Fibroblast of skin of left quadriceps (primary cell): ENCODE data around the gene GGA1.
"Not testable (repeated sequence)": the region's sequence is repeated elsewhere in the genome, so short reads cannot be mapped to it uniquely, and the experiment has no call there.

ENCODE experiments used
- DNase-seq, 2 experiments: peaks; one replicate each; pipeline ENCODE4 v3.0.0-alpha.2; 2013; ENCODE audit warnings: low read depth in 2 of 2

GGA1 gene

DNA sequence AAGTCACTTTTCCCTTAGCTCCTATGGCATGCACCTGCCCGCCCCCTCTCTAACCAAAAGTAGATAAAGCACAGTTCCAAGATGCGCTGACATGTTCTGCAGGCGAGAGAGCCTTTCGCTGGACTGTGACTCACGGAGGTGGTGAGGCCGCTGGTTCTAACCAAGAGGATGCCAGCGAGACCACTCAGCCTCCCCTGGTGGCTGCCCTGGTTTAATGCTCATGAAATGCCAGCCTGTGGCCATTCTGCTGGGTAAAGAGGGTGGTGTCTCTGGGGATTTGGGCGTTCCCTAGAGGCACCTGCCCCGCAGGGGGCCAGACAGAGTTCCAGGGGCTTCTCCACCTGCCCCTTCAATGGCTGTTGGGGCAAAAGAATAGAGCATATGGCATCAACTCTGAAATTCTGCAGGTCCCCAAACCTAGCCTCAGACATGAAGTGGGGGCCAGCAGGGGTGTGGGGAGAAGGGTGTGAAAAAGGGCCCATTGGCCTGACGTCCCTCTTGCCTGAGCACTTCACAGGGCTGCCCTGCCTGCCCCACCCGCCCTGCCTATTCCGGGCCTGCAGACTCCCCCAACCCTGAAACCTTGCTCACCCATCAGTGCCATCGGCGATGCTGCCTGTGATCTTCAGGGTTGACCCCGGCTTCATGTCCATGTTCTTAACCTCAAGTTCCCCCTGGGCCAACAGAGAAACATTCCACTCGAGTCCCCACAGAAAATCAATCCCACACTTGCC lies 37.2 kb upstream of the GGA1 start:
- no peak for DNase-seq

DNA sequence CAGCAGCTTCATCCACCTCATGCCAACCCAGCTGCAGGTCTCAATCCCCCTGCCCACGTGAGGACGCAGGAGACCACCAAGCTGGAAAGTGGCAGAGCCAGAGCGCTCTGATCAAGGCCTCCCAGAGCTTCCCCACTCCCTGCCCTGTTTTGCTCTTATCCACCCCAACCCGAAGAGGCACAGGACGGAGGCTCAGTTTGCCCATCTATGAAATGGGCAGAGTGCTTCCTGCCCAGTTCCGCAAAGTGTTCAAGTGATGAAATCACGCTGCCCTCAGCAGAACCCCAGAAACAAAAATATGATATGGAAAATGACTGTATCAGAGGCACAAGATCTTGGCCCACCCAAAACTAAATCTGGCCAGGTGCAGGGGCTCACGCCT lies 36.7 kb upstream of the GGA1 start:
- no peak for DNase-seq

DNA sequence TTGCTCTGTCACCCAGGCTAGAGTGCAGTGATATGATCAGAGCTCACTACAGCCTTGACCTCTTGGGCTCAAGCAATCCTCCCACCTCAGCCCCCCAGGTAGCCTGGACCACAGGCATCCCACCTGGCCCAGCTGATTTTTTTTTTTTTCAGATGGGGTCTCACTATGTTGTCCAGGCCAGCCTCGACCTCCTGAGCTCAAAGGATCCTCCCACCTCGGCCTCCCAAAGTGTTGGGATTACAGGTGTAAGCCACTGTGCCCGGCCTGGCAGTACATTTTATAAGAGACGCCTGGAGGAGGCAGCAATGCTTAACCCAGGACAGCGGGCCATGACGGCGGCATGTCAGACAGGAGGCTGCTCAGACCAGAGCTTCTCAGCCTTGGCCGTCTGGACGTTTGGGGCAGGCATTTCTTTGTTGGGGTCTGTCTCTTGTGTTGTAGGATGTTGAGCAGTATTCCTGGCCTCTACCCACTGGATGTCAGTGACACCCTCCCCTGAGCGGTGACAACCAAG lies 33.1 kb upstream of the GGA1 start:
- DNase-seq: no peak

DNA sequence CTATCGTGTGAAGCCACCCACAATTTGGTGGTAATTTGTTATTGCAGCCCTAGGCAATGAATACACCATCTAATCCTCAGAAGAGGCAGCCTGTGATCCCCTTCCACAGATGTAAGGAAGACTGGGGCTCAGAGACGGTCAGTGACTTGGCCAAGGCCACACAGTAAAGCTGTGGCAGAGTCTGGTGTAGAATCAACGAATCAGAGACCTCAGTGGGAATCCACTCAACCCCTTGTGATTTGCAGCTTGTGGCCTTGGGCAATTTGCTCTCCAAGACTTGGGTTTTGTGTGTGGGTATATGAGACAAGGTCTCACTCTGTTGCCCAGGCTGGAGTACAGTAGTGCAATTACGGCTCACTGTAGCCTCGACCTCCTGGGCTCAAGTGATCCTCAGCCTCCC lies 30.6 kb upstream of the GGA1 start:
- no peak for DNase-seq

DNA sequence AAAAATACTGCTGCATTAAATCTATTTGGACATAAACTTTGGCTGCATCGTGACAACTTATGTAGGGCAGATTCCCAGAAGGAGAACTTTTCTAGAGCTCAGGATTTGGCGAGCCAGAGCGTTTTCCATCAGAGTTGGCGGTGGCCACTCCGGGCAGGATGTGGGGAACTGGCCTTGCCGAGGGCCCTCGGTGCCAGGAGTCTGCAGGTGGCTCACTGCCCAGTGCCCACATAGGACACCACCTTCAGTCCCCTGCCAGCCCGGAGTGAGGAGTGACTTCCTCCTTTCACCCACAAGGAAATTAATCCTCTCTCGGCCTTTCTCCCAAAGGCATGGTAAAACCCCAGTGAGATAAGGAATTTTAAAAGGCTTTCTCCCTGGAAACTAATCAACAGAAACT lies 27.1 kb upstream of the GGA1 start:
- no peak for DNase-seq

DNA sequence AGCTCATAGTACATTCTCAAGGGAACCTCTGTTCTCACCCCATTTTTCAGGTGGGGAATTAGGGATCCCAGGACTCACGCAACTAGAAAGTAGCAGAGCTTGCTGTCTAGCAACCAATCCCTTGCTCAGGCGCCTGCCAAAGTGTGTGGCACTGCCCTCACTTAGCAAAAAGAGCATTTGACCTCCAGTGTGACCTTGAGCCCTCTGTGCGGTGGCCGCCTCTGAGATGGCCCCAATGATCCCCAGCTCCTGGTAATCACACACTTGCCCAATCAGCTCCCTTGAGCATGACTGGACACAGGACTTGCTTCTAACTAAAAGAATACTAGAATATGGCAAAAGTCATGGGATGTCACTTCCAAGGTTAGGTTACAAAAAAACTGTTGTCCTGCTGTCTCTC lies 26.1 kb upstream of the GGA1 start:
- no peak for DNase-seq

DNA sequence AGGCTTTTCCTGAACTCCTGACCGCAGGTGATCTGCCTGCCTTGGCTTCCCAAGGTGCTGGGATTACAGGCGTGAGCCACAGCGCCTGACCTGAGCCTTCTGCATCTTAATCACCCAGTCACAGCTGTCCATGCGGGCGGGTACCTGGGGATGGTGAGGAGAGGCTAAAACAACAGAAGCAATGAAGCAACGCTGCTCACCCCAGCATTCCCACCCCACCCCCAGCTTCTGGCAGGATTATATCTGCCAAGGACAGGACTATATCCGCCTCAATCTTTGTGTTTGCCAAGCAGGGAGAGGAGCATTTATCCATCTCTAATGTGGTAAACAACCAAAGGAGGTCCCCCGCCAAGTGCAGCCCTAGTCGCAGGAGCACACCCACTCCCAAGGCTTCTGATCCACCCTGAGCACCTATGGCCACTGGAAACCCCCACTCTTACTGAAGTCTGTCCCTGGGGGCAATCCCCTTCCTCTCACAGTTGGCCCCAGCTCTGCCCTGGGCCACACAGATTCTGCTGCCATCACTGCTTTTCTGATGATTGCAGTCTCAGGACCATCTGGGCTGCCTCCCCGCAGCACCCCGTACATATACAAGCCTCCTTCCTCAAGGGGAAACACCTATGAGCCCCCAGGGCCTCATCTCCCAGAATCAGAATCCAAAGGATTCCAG lies 20.0 kb upstream of the GGA1 start:
- DNase-seq: no peak

DNA sequence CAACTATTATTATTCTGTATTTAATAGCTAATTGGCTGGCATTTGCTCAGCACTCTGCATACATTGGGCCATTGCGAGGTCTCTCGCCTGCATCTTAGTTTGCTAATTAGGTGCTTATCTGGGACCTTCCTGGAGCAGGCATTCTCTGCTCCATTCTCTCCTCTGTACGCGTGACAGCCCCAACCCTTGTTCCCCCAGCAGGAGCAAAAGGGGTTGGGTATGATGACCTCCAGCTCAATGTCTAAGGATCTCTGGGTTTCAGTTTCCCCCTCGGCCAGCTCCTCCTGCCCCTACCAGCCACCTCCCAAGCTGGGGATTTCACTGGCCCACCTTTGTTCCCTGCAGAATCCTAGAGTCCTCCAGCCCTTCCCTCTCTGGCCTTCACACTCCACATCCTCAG lies 19.0 kb upstream of the GGA1 start:
- no peak for DNase-seq

DNA sequence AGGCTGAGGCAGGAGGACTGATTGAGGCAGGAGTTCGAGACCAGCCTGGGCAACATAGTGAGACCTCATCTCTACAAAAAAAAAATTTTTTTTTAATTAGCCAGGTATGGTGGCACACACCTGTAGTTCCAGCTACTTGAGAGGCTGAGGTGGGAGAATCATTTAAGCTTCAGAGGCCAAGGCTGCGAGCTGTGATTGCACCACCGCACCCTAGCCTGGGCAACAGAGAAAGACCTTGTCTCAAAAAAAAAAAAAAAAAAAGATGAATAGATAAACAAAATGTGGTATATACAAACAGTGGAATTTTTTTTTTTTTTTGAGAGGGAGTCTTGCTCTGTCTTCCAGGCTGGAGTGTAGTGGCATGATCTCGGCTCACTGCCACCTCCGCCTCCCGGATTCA lies 17.6 kb upstream of the GGA1 start:
- not testable (repeated sequence) for DNase-seq

DNA sequence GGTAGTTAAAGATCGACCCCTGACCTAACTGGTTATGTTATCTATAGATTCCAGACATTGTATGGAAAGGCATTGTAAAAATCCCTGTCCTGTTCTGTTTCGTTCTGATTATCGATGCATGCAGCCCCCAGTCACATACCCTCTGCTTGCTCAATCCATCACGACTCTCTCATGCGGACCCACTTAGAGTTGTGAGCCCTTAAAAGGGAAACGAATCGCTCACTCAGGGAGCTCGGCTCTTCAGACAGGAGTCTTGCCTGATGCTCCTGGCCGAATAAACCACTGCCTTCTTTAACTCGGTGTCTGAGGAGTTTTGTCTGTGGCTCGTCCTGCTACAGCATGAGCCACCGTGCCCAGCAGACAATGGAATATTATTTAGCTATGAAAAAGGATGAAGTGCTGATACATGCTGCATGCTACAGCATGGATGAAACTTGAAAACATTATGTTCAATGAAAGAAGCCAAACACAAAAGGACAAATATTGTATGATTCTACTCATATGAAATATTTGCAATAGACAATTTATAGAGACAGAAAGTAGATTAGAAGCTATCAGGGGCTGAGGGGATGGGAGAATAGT lies 16.7 kb upstream of the GGA1 start:
- no peak for DNase-seq

DNA sequence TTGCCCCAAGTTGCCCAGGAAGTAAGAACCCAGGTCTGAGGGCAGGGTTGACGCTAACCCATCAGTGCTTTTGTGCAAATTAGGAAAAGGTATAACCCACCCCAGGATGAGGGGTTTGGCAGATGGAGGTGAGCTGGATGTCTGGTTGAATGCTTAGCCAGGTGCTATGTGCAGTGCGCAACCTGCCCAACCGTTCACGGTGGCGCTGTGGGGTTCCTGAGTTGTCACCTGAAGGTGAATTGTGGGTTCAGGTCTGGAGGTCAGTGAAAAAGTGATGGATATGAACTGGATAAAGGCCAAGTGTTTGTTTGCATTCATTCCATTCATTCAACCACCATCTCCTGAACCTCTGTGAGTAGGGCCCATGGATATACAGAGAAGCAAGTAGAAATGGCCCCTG lies 14.4 kb upstream of the GGA1 start:
- no peak for DNase-seq

DNA sequence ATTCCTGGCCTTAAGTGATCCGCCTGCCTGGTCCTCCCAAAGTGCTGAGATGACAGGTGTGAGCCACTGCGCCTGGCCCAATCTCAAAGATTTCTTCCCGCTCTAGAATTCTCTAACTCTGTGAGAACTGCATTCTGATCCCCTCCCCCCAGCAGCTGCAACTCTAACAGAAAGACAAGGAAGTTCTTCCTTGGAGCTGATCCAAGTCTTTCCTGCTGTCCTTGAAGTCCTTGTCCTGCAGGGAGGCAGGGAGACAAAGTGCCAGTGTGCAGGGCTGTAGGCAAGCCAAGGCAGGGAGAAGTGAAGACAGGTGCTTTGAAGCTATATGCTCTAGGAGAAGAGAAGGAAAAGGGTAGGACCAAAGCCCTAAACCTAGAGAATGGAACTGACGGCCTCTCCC lies 9.5 kb upstream of the GGA1 start:
- DNase-seq: no peak

DNA sequence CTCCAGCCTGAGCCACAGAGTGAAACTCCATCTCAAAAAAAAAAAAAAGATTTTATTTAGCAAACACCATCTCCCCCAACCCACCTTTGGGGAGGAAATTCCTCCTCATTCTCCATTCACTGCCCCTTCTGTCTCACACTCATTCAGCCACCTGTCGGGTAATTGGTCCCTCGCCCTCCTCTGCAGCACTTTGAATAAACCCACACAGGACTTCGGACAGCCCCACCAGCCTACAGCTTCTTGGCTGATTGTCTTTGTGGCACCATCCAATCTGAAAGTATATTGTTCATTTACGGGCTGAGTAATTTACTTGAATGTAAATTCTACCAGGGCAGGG lies 7.5 kb upstream of the GGA1 start:
- DNase-seq: no peak

DNA sequence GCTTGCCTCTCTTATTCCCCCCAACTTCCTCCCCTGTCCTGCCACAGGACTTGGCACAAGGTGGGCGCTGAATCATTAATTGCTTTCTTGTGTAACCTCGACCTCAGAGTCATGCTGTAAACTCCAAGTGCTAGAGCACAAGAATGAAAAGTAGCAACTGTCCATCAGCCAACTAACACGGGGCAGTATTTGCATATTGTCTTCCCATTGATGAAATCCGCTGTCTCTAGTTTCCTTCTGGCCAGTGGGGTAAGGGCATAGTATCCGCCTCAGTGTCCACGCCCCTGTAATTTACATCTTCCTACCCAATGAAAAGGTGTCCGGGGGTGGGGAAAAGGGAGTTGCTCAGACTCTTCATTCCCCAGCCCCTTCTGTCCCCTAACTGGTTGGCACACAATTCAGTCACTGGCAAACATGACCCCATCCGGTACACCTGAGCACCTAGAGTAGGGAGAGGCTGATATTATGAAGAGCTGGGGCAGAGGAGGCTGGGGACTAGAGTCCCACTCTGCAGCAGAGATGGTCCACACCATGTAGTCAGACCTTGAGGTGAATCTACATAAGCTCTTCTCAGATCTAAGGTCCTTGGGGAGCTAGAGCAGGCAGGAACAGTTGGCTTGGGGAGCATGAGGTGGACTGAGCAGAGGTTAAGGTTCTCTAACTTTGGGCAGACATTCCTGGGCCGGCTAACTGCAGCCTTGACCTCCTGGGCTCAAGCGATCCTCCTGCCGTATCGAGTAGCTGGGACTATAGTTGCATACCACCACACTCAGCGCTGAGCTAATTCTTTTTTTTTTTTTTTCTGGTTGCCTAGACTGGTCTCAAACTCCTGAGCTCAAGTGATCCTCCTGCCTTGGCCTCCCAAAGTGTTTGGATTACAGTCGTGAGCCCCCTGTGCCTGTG lies 6.8 kb upstream of the GGA1 start:
- DNase-seq: no peak

DNA sequence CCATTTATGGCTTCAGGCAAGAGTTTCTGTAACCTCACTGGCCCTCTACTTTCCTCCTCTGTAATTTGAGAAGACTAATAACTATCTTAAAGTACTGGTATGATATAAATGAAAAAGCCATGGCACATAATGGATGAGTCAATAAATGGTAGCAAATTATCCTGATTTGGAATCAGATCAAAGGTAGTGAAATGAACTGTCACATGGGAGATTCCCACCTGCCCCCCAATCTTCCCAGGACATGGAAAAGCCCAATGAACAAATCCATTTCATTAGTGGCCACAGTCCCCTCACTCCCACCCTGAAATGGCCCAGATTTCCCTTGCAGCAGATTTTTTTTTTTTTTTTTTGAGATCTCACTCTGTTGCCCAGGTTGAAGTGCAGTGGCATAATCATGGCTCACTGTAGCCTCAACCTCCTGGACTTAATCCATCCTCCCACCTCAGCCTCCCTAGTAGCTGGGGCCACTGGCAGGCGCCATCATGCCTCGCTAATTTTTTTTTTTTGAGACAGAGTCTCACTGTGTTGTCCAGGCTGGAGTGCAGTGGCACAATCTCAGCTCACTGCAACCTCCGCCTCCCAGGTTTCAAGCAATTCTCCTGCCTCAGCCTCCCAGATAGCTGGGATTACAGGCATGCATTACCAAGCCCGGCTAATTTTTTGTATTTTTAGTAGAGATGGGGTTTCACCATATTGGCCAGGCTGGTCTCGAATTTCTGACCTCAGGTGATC lies 5.9 kb upstream of the GGA1 start:
- DNase-seq: not testable (repeated sequence)

DNA sequence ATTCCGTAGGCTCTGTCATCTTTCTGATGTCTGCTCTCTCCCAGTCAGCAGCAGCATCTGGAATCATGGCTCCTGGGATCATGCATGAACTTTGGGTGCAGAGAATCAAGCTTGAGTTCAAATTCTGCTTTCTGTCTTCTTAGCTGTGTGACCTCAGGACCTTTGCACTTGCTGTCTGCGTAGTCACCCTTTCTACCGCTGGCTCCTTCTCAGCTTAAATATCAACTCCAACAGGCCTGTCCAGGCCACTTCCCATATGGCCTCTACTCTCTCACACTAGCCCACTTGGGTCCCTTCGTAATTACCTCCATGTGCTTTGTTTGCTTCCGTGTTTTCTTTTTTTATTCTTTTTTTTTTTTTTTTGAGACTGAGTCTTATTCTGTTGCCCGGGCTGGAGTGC lies 4.6 kb upstream of the GGA1 start:
- no peak for DNase-seq

DNA sequence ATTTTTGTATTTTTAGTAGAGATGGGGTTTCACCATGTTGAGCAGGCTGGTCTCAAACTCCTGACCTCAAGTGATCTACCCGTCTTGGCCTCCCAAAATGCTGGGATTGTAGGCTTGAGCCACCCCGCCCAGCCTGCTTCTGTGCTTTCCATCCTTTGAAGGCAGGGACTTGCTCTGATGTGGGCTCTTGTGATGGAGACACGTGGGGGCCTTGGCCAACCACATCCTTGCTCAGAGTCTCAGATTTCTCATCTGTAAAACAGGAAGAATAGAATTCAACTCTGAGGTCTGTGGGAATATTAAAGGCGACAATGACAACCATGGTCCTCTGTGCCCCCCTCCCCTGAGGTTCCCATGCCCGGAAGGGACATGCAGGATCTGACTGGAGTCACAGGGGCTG lies 3.8 kb upstream of the GGA1 start:
- no peak for DNase-seq

DNA sequence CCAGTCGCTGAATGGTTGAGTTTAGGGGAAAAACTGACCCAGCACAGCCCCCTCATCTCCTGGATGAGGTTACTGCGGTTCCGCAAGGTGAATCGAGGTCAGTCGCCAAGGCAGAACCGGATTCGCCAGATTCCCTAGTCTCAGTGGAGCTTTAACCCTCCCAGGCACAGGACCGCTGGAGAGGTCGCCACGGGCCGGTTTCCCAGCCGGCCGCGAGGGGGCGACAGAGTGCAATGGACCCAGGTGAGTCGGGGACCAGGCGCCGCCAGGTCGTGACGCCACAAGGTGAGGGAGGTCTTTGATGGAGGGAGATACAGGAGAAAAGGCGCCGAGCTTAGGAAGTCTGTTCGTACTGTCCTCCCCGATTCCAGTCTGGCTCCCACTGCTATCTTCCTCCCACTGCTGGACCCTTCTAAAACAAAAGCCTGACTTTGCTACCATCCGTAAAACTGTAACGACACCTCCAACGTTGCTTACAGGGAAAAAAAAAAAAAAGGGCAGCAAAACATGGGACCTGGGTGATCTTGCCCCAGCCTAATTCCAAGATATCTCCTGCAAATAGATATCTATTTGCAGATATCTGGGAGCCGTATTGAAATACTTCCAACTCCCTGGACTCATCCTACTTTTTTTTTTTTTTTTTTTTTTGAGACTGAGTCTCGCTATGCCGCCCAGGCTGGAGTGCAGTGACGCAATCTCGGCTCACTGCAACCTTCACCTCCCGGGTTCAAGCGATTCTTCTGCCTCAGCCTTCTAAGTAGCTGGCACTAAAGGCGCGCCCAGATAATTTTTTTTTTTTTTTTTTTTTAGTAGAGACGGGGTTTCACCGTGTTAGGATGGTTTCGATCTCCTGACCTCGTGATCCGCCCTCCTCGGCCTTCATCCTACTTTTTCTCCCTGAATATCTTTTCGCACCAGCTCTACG lies 1.4 kb upstream of the GGA1 start:
- no peak for DNase-seq

DNA sequence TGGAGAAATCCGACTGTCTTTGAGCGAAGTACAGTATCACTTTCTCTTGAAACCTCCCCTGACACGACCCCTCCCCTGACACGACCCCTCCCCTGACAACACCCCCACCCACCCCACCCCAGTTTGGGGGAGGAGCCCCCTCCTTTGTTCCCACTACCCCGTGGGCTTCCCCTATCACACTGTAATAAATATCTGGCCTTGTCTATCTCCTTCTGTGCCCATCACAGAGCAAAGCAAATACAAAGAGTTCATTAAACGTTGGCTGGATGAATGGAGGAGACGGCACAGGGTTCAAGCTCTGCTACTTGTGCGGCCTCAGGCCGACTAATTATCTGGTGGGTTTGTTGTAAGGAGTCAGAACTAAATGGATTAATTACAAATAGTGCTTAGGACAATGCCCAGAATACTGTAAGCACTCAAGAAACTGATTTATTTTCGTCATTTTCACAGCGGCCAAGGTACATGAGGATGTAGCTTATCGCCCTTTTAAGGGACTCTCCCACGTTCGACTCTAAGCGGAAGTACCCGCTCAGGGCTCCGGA lies 628 bp upstream of the GGA1 start:
- DNase-seq: no peak
